HG02938 (cell line): Measurements from ENCODE around the gene OPRM1.

Experiments
- ATAC-seq: cut with Tn5 transposase; IDR thresholded peaks from one replicate; pipeline ENCODE4 v1.9.1; 2021; ENCODE audit warnings: mild to moderate bottlenecking, moderate library complexity; ENCODE audit not compliant: unreplicated experiment

Gene OPRM1

GRCh38 chr6:154268486-154268885 lies 229.4 kb downstream of the OPRM1 start:
- ATAC-seq, result no peak

GRCh38 chr6:154274168-154274567 lies 235.1 kb downstream of the OPRM1 start:
- no peak for ATAC-seq

GRCh38 chr6:154276810-154277628 lies 238.0 kb downstream of the OPRM1 start:
- peak; percentile 75 for ATAC-seq

- peak; percentile 19 for ATAC-seq
Observed at GRCh38 chr6:154277629-154278017, 238.6 kb downstream of the OPRM1 start.

- no peak for ATAC-seq
Observed at GRCh38 chr6:154280521-154280920, 241.5 kb downstream of the OPRM1 start.

GRCh38 chr6:154284313-154284853 lies 245.3 kb downstream of the OPRM1 start:
- ATAC-seq, result no peak

GRCh38 chr6:154285826-154286225 lies 246.8 kb downstream of the OPRM1 start:
- ATAC-seq, result no peak

GRCh38 chr6:154289818-154290508 lies 250.9 kb downstream of the OPRM1 start:
- ATAC-seq, result no peak

- no peak for ATAC-seq
Observed at GRCh38 chr6:154292066-154292465, 253.0 kb downstream of the OPRM1 start.

GRCh38 chr6:154292855-154293519 lies 253.9 kb downstream of the OPRM1 start:
- ATAC-seq, result no peak

- ATAC-seq, result no peak
Observed at GRCh38 chr6:154295733-154296132, 256.7 kb downstream of the OPRM1 start.
